Stimulated activated CD8-positive, alpha-beta memory T cell treated with anti-CD3 and anti-CD28 coated beads, Interleukin-12 subunit alpha, Interleukin-12 subunit beta, amount 100 ng/mL, for 24 hours (primary cell): Measurements from ENCODE around the gene CACYBP.

Experiments
- DNase-seq: peaks from one replicate; pipeline ENCODE4 v3.0.0-alpha.2; 2020; ENCODE audit errors: extremely low read depth

Gene CACYBP, protein sequence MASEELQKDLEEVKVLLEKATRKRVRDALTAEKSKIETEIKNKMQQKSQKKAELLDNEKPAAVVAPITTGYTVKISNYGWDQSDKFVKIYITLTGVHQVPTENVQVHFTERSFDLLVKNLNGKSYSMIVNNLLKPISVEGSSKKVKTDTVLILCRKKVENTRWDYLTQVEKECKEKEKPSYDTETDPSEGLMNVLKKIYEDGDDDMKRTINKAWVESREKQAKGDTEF

DNA sequence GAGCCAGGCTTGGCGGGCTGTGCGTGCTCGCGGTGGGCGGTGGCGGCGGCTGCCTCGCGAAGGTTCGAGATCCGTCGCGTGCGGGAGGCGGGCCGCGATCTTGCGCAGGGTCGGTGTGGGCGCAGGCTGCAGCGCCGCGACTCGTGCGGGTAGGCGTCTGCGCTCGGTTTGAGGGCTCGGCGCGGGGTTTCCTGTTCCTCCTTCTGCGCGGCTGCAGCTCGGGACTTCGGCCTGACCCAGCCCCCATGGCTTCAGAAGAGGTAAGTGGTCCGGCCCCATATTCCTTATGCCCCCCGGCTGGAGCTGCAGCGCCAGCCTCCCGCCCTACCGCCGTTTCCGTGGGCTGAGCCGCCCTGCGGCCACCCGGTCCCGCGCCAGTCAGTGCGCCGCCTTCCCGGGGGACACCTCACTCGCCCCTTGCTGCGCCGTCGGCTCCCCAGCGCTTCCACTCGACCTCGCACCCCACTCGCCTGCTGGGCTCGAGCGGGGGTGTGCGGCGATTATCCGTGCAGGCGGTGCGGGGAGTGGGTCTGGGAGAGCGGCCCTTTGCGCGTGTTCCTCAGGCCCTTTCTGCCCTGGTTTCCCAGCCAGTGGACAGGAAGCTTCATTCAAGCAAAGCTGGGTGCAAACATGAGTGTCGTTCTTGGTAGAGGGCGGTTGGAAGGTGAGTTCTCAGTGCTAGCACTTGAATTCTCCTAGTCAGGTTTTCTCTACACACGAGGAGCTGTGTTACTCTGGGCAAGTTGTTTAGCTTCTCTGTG lies at the start of gene CACYBP:
Gene CACYBP (plus strand): TSS at position 12 of the 761 bp plus-strand sequence. CDS start 234 bp downstream, at position 246.
- no peak for DNase-seq

DNA sequence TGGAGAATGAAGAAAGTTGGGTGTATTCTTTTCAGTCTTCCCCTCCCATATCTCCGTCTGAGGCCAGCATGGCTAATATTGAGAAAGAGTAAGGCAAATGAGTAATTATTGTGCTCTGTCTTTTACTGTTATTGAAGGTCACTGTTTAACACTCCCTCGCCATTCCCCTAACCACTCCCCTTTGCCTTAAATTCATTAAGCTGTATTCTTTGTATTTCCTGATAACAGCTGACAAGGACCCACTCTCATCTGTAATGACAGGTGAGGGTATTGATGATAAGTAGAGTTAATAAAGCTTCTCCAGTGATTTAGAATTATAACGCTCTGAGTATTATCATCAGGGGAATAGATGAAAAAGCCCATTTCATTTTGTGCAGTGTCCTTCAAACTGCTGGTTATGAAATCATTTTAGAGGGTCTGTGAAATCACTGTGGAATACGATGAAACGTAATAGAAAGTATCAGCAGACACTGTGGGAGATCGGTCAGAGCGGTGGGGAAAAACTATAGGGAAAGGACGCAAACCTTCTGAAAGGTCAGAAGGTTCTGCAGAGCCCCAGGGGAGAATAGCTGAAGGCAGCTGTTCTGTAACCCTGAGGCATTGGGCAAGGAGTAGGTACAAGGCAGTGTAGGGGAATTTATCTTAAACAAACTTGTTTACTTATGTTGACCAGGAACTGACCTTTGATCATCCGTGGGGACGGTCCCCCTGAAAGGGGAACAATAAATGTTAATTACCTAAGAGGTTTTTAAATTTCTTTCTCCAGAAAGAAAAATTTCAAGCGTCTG lies 46.3 kb upstream of the CACYBP start:
- DNase-seq: no peak

DNA sequence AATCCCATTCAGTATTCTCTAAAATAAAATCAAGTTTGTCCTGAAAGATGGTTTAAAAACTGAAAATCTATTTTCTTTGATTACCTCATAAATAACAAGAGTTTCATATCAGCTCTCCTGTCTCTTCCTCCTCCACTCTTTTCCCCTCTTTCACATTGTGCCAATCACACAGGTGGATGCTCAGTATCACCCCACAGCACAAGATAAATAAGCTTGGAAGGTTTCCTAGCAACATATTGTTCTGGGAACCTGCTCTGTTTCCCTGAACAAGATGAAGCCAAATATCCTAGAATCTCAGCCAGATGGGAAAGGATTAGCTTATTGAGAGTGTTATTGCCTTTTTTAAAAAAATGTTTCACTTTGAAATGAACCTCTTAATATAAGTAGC lies 45.7 kb upstream of the CACYBP start:
- DNase-seq: no peak

DNA sequence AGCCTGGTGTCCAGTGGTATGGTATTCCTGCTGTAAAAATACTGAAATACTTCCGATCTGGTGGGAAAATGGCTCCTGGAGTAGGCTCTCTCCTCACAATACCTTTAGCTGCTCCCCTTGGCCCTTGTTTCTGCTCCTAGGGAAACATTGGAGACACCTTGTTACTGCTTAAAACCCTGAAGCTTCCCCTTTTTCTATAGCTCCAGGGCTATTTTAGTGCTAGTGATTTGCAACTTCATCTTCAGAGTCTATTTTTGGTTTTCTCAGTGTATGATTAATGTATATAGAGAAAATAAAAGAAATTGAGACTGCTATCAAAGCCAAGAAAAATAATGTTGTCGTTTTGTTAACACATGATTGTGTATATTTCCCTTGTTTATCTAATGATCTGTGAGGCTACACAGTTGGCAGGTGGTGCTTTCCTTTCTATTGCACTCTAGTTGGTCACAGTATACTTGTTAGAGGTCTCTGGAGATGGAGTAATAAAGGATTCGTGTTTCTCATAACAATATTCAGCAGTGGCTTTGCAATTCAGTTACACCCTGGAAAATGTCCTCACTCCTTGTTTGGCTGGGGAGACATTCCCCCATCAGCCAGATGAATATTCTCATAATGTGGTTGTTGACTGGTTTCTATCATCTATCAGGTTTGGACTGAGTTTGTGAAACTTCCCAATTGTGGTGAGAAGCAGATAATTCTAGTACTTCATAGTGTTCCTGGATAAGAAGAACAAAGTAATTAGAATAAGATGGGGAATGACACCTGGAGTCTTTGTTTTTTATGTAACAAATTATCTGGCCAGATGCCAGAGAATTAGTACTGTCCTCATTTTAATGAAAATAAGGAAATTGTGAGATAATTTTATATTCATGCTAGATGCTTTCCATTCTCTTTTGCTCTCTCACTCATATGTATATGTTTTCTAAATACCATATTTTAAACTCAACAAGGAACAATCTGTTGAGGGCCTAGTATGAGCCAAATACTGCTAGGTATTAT lies 44.8 kb upstream of the CACYBP start:
- no peak for DNase-seq

DNA sequence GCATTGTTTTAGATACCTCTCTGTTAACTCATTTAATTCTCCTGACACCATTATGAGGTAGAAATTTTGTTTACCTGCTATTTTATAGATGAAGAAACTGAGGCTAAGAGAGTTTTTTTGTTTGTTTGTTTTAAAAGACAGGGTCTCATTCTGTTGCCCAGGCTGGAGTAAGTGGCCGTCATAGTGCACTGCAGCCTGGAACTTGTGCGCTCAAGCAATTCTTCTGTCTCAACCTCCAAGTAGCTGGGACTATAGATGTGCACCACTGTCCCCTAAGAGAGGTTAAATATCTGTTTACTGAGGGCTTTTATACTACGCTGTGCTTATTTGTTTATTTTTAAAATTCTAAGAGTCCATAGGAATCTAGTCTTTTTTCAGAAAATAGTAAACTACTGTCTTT lies 43.7 kb upstream of the CACYBP start:
- no peak for DNase-seq

DNA sequence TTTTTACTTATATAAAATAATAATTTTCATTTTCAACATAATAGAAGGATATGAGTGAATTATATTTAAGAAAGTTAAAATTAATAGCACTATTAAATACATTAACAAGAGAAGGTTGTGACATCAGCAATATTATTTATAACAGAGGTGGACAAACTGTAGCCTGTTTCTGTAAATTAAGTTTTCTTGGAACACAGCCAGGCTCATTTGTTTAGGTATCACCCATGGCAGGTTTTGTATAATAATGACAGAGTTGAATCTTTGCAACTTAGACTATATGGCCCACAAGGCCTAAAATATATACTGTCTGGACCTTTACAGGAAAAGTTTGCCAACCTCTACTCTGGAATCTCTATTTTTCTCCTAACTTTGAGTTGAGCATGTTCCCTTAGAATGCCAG lies 42.8 kb upstream of the CACYBP start:
- no peak for DNase-seq

DNA sequence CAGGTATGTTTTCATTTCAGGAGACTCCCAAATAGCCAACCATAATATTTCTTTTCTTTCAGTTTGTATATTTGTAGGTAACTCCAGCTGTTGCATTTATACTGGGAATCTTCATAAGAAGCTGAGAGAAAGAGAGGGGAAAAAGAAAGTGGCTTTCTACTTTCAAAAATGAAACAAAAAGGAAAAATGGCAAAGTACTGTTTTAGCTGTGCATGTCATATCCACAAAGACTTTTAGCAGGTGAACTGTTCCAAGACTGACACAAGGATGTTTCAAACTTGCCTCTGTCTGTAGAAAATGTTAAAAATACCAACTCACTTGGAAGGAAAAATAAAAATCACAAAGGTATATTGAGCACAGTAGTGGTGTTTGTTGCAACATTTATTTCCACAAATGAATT lies 41.9 kb upstream of the CACYBP start:
- DNase-seq: no peak

DNA sequence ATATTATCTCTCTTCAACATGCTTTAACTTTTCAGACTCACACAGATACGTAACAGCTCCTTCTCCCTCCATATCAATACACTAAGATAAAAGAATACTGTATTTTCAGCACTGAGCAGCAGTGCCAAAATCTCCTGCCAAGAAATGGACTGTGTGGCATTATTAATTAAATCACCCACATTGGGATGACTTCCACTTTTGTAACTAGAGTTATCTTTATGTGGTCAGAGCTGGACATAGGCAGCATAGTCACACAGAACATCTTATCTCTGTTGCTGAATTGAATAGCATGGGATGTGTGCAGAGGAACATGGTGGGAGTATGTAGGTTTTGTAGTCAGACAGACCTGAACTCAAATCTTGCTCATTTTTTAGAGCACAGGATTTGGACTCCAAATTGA lies 41.4 kb upstream of the CACYBP start:
- DNase-seq: no peak

DNA sequence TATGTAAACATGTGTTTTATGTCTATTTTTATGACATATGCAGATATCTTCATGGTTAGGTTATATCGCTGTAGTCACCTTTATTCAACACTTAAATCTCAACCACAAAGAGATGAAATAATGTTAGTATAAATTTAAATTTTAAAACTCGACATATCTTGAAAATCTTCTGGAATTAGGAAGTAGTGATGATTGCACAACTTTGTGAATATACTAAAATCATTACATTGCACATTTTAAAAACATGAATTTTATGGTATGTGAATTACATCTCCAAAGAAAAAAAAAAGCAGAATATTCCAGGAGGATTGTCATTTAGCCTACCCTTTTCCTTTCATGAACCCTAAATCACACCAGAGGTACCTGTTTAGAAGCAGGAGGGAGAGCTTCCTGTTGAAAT lies 39.4 kb upstream of the CACYBP start:
- DNase-seq: no peak

DNA sequence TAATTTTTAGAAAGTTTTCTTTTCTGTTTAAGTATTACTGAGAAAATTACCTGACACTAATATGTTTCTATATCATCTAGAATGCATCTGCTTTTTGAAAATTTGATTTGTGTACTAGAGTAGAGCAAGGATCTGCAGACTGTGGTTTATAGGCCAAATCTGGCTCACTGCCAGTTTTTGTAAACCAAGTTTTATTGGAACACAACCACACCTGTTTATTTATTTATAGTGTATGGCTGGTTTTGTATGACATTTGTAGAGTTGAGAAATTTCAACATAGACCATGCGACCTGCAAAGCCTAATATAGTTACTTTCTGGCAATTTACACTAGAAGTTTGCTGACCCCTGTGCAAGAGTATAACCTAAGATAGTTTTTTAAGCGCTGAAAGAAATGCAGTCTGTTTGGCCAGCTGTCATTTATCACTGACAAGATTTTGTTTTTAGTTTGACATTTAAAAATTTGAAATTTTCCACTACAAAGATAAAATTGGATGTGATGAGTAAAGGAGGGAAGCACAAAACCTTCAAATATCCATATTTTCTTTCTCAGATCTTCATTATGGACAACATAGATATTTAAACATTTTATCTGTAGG lies 36.1 kb upstream of the CACYBP start:
- DNase-seq: no peak

DNA sequence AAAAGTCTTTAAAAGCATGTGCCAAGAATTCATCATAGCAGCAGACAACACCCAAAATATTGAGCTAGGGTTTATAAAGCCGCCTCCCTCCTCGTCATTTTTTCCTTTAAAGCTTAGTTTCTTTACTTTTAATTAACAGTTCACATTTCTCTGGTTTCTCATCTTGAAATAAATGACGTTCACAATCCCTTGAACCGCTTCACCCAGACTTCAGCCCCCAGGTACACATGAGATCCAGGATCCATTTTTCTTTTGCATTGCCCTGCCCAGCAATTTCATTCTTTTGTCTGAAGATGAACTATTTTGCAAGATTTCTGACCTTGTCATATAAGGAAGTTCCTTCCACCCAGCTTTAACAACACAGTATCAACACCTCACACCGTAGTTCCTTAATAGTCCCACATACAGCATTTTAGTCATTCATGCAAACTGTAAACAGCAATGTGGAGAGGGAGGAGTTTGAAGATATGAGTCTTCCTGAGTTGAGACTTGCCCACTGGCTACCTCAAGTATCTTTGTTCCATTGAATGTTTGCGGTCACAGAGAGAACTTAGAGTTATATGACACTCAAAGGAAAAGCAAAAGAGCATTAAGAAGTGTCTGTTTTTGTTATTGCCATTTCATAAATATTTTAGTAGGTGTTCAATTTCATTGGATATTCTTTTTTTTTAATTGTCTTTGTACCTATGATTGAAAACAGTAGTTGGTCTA lies 35.3 kb upstream of the CACYBP start:
- DNase-seq: no peak

DNA sequence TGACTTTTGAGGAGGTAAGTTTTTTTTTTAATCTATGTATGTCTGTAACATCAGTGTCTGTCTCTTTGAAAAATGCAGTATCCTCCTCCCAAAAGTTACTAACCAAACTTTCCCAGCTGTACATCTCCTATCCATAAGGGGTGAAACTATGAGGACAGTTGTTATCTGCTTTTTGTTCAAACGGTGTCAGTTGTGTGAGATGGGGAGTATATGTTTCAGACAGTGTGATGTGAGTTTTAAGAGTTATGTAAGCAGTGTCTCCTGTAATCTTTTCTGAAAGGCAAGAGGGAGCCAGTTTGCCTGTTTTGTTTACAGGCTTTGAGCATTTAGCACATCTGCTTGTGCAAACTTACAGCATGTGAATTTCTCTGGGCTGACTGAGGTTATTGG lies 34.8 kb upstream of the CACYBP start:
- DNase-seq: no peak

DNA sequence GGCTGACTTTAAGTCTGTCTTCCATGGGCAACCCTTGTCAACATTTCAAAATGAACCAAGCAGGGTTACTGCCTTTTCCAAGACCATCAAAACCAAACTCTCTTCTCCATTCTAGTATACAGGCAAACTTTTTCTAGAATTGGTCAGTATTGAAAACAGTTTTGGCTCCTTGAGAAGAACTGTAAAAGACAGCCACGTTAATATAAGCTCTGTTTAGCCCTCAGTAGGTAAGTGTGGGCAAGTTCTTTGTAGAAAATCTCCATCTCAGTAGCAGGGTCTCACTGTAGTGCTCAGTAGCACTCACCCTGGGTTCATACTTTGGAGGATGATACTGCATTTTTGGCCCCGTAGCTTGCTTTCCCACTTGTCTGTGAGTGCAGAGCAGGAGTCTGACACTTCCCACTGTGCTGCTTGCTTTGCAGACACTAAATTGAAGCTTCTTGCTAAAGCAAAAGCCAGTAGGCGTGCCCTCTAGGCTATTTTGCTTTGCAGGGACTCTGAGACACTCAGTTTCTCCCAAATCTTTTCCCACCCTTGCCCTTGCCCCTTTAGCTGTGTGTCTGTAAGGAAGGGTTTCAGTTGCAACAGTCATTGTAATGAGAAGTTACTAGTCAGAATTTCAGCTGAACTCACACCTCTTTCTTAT lies 34.3 kb upstream of the CACYBP start:
- DNase-seq: no peak

DNA sequence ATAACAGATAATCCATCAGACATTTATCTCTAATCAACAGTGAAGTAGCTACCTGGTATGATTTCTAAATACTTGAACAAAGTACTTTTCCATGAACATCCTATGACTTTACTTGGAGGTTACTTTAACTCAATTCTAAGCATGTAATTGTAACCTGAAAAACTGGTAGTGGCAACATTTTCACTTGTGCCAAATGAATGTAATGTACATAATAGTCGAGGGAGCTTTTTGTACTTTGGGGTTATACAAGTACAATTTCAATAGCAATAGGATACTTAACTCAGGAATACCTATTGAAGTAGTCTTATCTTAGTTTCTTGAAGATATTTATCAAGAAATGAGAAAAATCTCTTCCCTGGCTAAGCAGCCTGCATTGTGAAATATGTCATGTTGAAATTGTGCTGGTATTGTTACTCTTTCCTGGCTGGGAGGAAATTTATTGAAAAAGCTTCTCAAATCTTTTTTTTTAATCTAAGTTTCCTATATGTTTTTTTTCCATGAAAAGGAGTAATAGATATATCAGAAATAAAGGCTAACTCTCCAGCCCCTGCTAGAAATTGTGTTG lies 33.7 kb upstream of the CACYBP start:
- no peak for DNase-seq

DNA sequence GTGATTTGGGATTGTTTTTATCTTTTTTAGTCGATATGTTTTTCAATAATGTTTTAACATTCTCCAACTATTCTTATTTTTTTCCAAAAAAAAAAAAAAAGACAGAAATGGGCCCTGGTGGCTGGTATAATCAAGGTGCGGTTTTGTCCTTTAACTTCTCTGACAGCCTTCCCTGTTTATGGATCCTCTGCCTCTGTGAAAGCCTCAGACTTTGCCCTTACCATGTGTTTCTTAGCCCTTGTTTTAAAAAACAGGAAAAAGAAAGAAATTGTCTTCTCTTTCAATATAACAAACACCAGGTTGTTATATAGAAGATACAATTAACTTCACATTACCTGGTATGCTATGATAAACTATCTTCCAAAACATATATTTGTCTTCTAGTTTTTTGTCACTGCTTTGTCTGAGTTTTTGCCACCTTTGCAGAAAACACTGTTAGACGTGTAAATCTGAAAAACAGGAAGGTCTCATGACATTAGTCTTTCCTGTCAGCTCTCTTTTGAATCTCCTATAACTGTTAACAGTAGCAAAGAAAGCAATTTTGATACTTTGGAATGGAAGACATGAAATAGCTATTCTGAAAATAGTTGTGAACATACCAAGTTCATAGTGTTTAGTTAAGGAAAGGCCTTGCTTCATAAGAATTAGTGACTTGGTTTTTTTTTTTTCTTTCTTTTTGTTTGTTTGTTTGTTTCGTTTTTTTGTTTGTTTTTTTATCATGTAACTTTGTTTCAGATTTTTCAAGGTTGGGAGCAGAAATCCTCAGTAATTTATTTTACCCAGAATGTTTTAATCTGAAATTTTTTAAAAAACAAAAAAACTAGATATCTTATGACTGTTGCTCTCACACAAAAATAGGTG lies 31.7 kb upstream of the CACYBP start:
- no peak for DNase-seq

DNA sequence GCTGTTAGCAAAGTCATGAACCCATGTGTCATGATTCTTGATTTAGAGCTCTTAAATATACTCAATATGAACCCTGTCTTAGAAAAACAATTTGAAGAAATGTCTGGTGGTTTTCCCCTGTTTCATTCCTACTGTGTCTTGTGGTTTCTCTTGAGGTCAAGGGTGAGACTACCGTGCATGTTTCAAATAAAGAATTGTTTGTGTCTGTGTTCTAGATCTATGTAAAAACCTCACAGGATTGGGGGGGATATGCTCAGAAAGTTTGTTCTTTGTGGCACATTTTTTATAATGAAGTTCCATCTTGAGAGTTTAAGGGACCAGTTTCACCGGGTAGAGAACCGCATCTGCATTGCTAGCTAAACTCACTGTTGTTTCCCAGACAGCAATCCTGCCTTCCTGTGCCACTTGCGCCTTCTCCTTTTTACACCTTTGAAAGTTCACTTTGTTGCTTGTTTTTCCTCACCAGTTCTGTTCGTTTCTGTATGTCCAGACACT lies 30.9 kb upstream of the CACYBP start:
- DNase-seq: no peak

DNA sequence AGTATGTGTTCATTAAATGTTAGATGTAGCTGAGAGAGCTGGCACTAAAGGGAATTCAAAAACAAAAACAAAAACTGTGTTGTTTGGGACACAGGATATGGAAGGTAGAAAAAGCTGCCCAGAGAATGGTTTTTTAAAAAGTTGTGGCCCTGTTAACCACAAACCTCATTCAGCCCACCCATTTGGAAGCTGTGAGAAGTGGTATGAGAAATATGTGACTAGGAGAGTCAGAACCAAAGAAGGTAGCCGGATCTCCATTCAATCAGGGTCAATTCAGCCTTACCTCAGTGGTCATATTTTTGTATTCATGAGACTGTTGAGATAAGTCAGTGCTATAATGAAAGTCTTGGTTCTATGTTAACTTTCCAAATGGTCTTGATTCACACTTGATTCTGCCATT lies 29.8 kb upstream of the CACYBP start:
- DNase-seq: no peak

DNA sequence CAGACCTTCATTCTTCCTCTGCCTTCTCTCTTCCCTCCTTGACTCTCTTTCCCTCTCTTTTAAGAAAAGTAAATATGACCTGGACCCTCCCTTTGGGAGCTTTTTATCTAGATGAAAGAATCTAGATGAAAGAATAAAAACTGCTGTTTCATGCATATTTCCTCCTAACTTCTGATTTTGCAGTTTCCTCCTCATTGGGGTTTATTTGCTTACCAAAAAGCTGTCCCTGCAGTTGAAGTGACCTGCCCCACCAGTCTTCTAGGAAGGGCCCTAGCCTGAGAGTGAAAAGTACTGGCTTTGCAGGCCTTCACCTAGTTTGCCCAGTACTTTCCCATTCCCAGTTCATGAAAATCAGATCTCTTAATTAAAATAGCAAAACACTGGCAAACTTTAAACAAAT lies 28.3 kb upstream of the CACYBP start:
- DNase-seq: no peak

DNA sequence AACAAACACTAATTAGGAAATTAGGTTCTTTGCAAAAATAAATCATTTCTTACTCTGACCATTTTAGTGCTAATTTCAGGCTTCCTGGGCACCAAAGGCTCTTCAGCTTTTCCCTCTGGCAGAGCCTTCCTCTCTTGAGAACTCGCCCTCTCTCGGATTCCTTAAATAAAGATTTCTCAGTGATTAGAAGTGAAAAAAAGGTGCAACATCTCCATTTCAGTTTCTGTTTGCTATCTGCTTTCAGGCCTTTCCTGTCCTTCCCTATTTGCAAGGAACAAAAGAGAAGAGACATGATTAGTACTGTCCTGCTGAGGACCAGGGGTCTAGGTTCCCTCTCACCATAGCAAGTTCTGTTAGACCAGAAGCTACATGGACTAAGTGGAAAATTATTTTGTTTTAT lies 27.8 kb upstream of the CACYBP start:
- DNase-seq: no peak
